K562 (cell line): ENCODE results near the gene ARMC7. TPM values are rescaled to one million over a fixed set of nuclear protein-coding genes. Genes with fewer than 3 reads are reported as not detected.

Experiments
- CBX8 ChIP-seq: fragments of 200-600 bp; sonication (generic); IDR thresholded peaks from 2 replicates; pipeline ENCODE4 v1.6.1; 2012; ENCODE audit warnings: borderline replicate concordance, mixed run types, low read depth, mild to moderate bottlenecking, moderate library complexity, mixed read lengths, low read length, control low read depth, inconsistent platforms; ENCODE audit not compliant: poor library complexity, severe bottlenecking; ENCODE audit errors: extremely low read depth
- CEBPG ChIP-seq, 3 experiments: fragments of 200-800 bp in 1 of 3; sonication (Bioruptor generic) in 1 of 3; sonication (generic) in 1 of 3; formaldehyde crosslinking in 1 of 3; IDR thresholded peaks in 2 of 3; conservative IDR thresholded peaks in 1 of 3; 2 replicates each; pipeline versions ENCODE4 v1.6.1 to v1.8.0; 2016 to 2022; ENCODE audit warnings: missing compliant biosample characterization in 2 of 3, missing genetic modification characterization in 2 of 3, mild to moderate bottlenecking in 1 of 3, missing genetic modification reagents in 1 of 3
- CREB1 ChIP-seq, 2 experiments: sonication (generic) in 1 of 2; formaldehyde crosslinking in 1 of 2; IDR thresholded peaks; 2 replicates each; pipeline versions ENCODE4 v1.6.1 to v1.8.0; 2012 to 2022; ENCODE audit warnings: inconsistent platforms in 1 of 2, mild to moderate bottlenecking in 1 of 2, missing genetic modification reagents in 1 of 2, moderate library complexity in 1 of 2
- FOXJ2 ChIP-seq: fragments of 200-800 bp; sonication (Bioruptor generic); IDR thresholded peaks from 2 replicates; pipeline ENCODE4 v1.6.1; 2016; ENCODE audit warnings: missing genetic modification characterization, missing compliant biosample characterization
- HMGXB4 ChIP-seq: sonication (generic); formaldehyde crosslinking; IDR thresholded peaks from 2 replicates; pipeline ENCODE4 v1.8.1; 2023; ENCODE audit warnings: mild to moderate bottlenecking, missing genetic modification reagents
- NR3C1 ChIP-seq: sonication (generic); formaldehyde crosslinking; IDR thresholded peaks from 2 replicates; pipeline ENCODE4 v1.8.1; 2022; ENCODE audit warnings: missing genetic modification reagents
- PTRF ChIP-seq: fragments of 450-650 bp; IDR thresholded peaks from 2 replicates; pipeline ENCODE4 v1.6.1; 2016; ENCODE audit warnings: mild to moderate bottlenecking, missing genetic modification characterization, missing compliant biosample characterization
- RBFOX2 ChIP-seq: fragments of 200-400 bp; formaldehyde crosslinking; IDR thresholded peaks from 2 replicates; pipeline ENCODE4 v1.6.1; 2017; ENCODE audit warnings: low read depth, mild to moderate bottlenecking, low read length, moderate library complexity
- RERE ChIP-seq: sonication (generic); formaldehyde crosslinking; IDR thresholded peaks from 2 replicates; pipeline ENCODE4 v1.8.0; 2023; ENCODE audit warnings: missing genetic modification reagents, mild to moderate bottlenecking, borderline replicate concordance
- SMARCB1 ChIP-seq: IDR thresholded peaks from 2 replicates; pipeline ENCODE4 v1.6.1; 2011; ENCODE audit warnings: improper control_type of control experiment, low read depth; ENCODE audit not compliant: insufficient read length
- ZNF174 ChIP-seq: fragments of 250-450 bp; sonication (Bioruptor Pico); IDR thresholded peaks from 2 replicates; pipeline ENCODE4 v1.4.0; 2020; ENCODE audit warnings: mild to moderate bottlenecking
- ZNF592 ChIP-seq: fragments of 450-650 bp; IDR thresholded peaks from 2 replicates; pipeline ENCODE4 v1.6.1; 2017; ENCODE audit warnings: antibody characterized with exemption, mild to moderate bottlenecking
- polyA plus RNA-seq, 8 experiments: library from polyadenylated mRNA; depleted of rRNA in 4 of 8; stranded (reverse) in 5 of 8; unstranded in 3 of 8; fragments of >200 nt; fragmentation: Nextera tagmentation in 2 of 8; fragmentation: Illumina TruSeq in 1 of 8; extraction: Ambion mirVana in 2 of 8; extraction: Trizol in 1 of 8; gene quantifications; 2 replicates each; pipeline versions ENCODE4 v1.2.1 to v1.2.3, GENCODE V29; 2011 to 2014; ENCODE audit warnings: inconsistent platforms in 1 of 8, missing spikeins in 1 of 8
- total RNA-seq, 7 experiments: library from RNA; depleted of rRNA in 6 of 7; stranded (reverse); fragments of >200 nt in 6 of 7; fragmentation: Illumina TruSeq in 2 of 7; extraction: Trizol in 2 of 7; gene quantifications; 2 replicates each; pipeline versions ENCODE4 v1.2.1 to v1.2.3, GENCODE V29; 2011 to 2021; ENCODE audit warnings: low replicate concordance in 1 of 7

The ARMC7 gene
- total and polyA plus RNA-seq, 9 of the 15 experiments (the other 6 are each of a cell fraction or from before 2014, with no cell fraction given) = 1.4 to 15.2 (median 5.9) TPM

GRCh38 chr17:75131278-75132017 is 21.7 kb downstream of the ARMC7 start, which contains the start of gene NT5C (continued):
- TF ChIP-seq FOXJ2 (tag) (no peak), RERE (CRISPR knock-in tag) (no peak), ZNF592 (peak; percentile 94), CREB1 (IDR thresholded peaks at IDR 0.05) (0 out of 2 replicates have a peak, but pooled peaks have one; percentile 11), CREB1 (CRISPR knock-in tag; IDR thresholded peaks at IDR 0.05) (no peak), HMGXB4 (CRISPR knock-in tag) (peak; percentile 95), RBFOX2 (peak; percentile 95), SMARCB1 (no peak), NR3C1 (peak; percentile 79; the same call in 1 of the 2 replicates), CBX8 (no peak), CEBPG (CRISPR knock-in tag; IDR thresholded peaks at IDR 0.05) (no peak), CEBPG (tag; conservative IDR thresholded peaks at IDR 0.05 in 1 of 2, IDR thresholded peaks at IDR 0.05 in 1 of 2) (no peak), ZNF174 (no peak), PTRF (no peak)
